Measurements from ENCODE around the gene SLC41A3. TPM values are rescaled to one million over a fixed set of nuclear protein-coding genes. Genes with fewer than 3 reads are reported as not detected.

SLC41A3 gene
- total and polyA plus RNA-seq, 2 of the 8 experiments (the other 6 are each of a cell fraction or from before 2014, with no cell fraction given) = 30.2 to 56.4 TPM

GRCh38 chr3:126132751-126133511 lies 49.0 kb upstream of the SLC41A3 start:
- H3K18ac ChIP-seq (ENCODE audit: extremely low read depth, low read length) = peak overlapping the region; percentile 64; the same call in 1 of the 2 replicates
- peak; percentile 24 for FAIRE-seq
- CTCF ChIA-PET (ENCODE audit: partially characterized antibody) = interaction anchor here (0.6 to 6.1 kb wide), 72 partner anchors 8 to 1339 kb away, joined by 3 to 58 read pairs (median 5); partner anchors contain the start of genes CFAP100 and ZXDC
- no peak overlapping the region for H2AK5ac ChIP-seq (ENCODE audit: low read depth, low read length)
- no peak overlapping the region for H4K5ac ChIP-seq (ENCODE audit: insufficient read length, low read depth, low read length)
- H3K23me2 ChIP-seq (ENCODE audit: low read depth, low read length) = no peaks in the 10 kb centered on the region
- no peak overlapping the region for H3K56ac ChIP-seq (replicated peaks; ENCODE audit: insufficient read length, low read depth, low read length)
- no peak overlapping the region for H3K14ac ChIP-seq (ENCODE audit: insufficient read length)
- H3K23ac ChIP-seq (ENCODE audit: insufficient read length) = no peak overlapping the region
- H3K27me3 ChIP-seq (replicated peaks in 1 of 4; ENCODE audit: control insufficient read depth in 3 of 4, extremely low read depth in 1 of 4, insufficient read depth in 3 of 4, low read length in 3 of 4) = peaks cover 0 to 3% (median 1%) of the 10 kb centered on the region in 4 experiments; a peak in 5 of 7 replicates
- peak overlapping the region; percentile 71; the same call in 1 of the 2 replicates for H2BK12ac ChIP-seq (ENCODE audit: low read depth, low read length)
- no peaks in the 10 kb centered on the region for H3K36me3 ChIP-seq (ENCODE audit: control insufficient read depth in 2 of 4, insufficient read depth in 4 of 4, low read length in 3 of 4)
- H3K79me2 ChIP-seq (ENCODE audit: control insufficient read depth in 1 of 2, insufficient read depth in 2 of 2, low read length in 2 of 2) = no peaks in the 10 kb centered on the region
- no peak overlapping the region for H2BK120ac ChIP-seq (replicated peaks; ENCODE audit: low read depth, low read length)
- H4K8ac ChIP-seq (ENCODE audit: extremely low read depth, insufficient read depth, low read length) = no peak overlapping the region
- H2BK20ac ChIP-seq (ENCODE audit: low read length) = peak overlapping the region; percentile 53; the same call in 1 of the 2 replicates
- no peaks in the 10 kb centered on the region for H3K9me3 ChIP-seq (ENCODE audit: insufficient read depth in 2 of 2, low read depth in 1 of 2, low read length in 1 of 2)
- H3K9ac ChIP-seq (replicated peaks in 1 of 4; ENCODE audit: extremely low read depth in 1 of 4, low read depth in 3 of 4, low read length in 3 of 4) = no peak overlapping the region
- peak overlapping the region; percentile 73 for H2BK15ac ChIP-seq (ENCODE audit: low read length)
- H3K4me3 ChIP-seq (ENCODE audit: extremely low read depth in 1 of 4, insufficient read depth in 2 of 4, low read depth in 3 of 4, low read length in 4 of 4) = 0 out of 8 replicates have a peak overlapping the region, but pooled peaks of 1 of the 4 experiments have one; percentile 10
- peak overlapping the region; percentile 29 for H4K91ac ChIP-seq (replicated peaks; ENCODE audit: insufficient read length, low read length)
- peaks cover 0 to 21% (median 8%) of the 10 kb centered on the region in 4 experiments; a peak in 6 of 7 replicates for H3K4me1 ChIP-seq (replicated peaks in 1 of 4; ENCODE audit: control insufficient read depth in 3 of 4, insufficient read depth in 4 of 4, low read length in 3 of 4)
- POLR2A ChIA-PET (ENCODE audit: partially characterized antibody) = interaction anchor here (1.4 kb wide), 2 partner anchors 8 to 133 kb away, joined by 4 to 5 read pairs; no protein-coding TSS in a partner anchor
- DNase-seq (ENCODE audit: low read depth in 1 of 2, low spot score in 2 of 2) = peak; percentile 33 to 60
- WGBS, 2 experiments (ENCODE audit: extremely low coverage in 1 of 2, insufficient coverage in 1 of 2, insufficient read length in 1 of 2, insufficient replicate concordance in 2 of 2, low coverage in 1 of 2, low lambda C conversion rate in 2 of 2, missing lambda C conversion rate in 1 of 2) = 38% methylated on average over 14 of the region's 14 CpGs; no CpG with 5 or more reads in 1 of the 2 experiments
- H3K4me2 ChIP-seq (ENCODE audit: insufficient read depth in 1 of 2, low read depth in 2 of 2, low read length in 2 of 2) = peak overlapping the region; percentile 50 to 53; a peak in 3 of 4 replicates
- H3K4ac ChIP-seq (replicated peaks; ENCODE audit: insufficient read length, low read depth, low read length) = no peak overlapping the region
- no peaks in the 10 kb centered on the region for H3K79me1 ChIP-seq (ENCODE audit: low read depth, low read length)
- no peak overlapping the region for H3K27ac ChIP-seq (ENCODE audit: low read depth, low read length)
- no peaks in the 10 kb centered on the region for H4K20me1 ChIP-seq (replicated peaks in 1 of 2; ENCODE audit: control insufficient read depth in 1 of 2, insufficient read depth in 2 of 2, low read length in 2 of 2)
- peak overlapping the region; percentile 32; the same call in 1 of the 2 replicates for H2BK5ac ChIP-seq (ENCODE audit: low read depth, low read length)
- H2AFZ ChIP-seq (ENCODE audit: low read length) = peak overlapping the region; percentile 93; the same call in 1 of the 2 replicates
- TF ChIP-seq RNF2 (IDR thresholded peaks at IDR 0.05; ENCODE audit: borderline replicate concordance, low read depth, low read length, missing control alignments, poor library complexity, severe bottlenecking) (no peak), CTCF (IDR thresholded peaks at IDR 0.05; ENCODE audit: control extremely low read depth in 1 of 3, insufficient read depth in 1 of 3, low read depth in 1 of 3, low read length in 3 of 3) (peak in 2 of 3 experiments; percentile 66 to 72; a peak in 3 of 4 replicates), BACH1 (IDR thresholded peaks at IDR 0.05; ENCODE audit: low read length) (no peak), GABPA (IDR thresholded peaks at IDR 0.05; ENCODE audit: borderline replicate concordance, insufficient read depth, low read length) (0 out of 2 replicates have a peak, but pooled peaks have one; percentile 43), EGR1 (IDR thresholded peaks at IDR 0.05; ENCODE audit: borderline replicate concordance, low read depth, low read length) (no peak), NANOG (IDR thresholded peaks at IDR 0.05; ENCODE audit: insufficient read depth, low read depth, low read length, poor library complexity, severe bottlenecking) (peak; percentile 16), PHF8 (conservative IDR thresholded peaks at IDR 0.05; ENCODE audit: low read depth, low read length) (no peak)
